NT2/D1 (cell line): Measurements from ENCODE around the gene EPHA2.

Experiments
- DNase-seq: peaks from one replicate; pipeline ENCODE4 v3.0.0-alpha.2; 2011; ENCODE audit warnings: low read depth, low spot score
- H3K27me3 ChIP-seq: 2 replicates; pipeline ENCODE4 v1.6.0; 2011; ENCODE audit warnings: mild to moderate bottlenecking; ENCODE audit not compliant: insufficient read length, insufficient read depth
- H3K36me3 ChIP-seq: 2 replicates; pipeline ENCODE4 v1.6.1; 2011; ENCODE audit warnings: mild to moderate bottlenecking, low read length, mixed read lengths; ENCODE audit not compliant: insufficient read depth, insufficient read length
- H3K4me1 ChIP-seq: 2 replicates; pipeline ENCODE4 v1.5.1; 2011; ENCODE audit not compliant: insufficient read depth, insufficient read length
- H3K4me3 ChIP-seq: 2 replicates; pipeline ENCODE4 v1.5.1; 2011; ENCODE audit warnings: low read depth; ENCODE audit not compliant: insufficient read length
- H3K9ac ChIP-seq: 2 replicates; pipeline ENCODE4 v1.6.0; 2011; ENCODE audit warnings: low read depth; ENCODE audit not compliant: insufficient read length
- H3K9me3 ChIP-seq: 2 replicates; pipeline ENCODE4 v1.5.1; 2011; ENCODE audit warnings: mild to moderate bottlenecking, low read length; ENCODE audit not compliant: insufficient read depth
- SUZ12 ChIP-seq: IDR thresholded peaks from 2 replicates; pipeline ENCODE4 v1.6.1; 2011; ENCODE audit not compliant: insufficient read length, insufficient read depth; ENCODE audit errors: extremely low read depth
- YY1 ChIP-seq: IDR thresholded peaks from 2 replicates; pipeline ENCODE4 v1.6.1; 2011; ENCODE audit not compliant: insufficient read length, insufficient read depth
- ZNF274 ChIP-seq: IDR thresholded peaks from 2 replicates; pipeline ENCODE4 v1.6.1; 2011; ENCODE audit warnings: mild to moderate bottlenecking, low read depth, low read length

The EPHA2 gene

GRCh38 chr1:16124377-16125087 is 31.3 kb downstream of the EPHA2 start:
- H3K36me3 ChIP-seq = peaks cover 69% of the 10 kb centered on the region
- DNase-seq = no peak
- TF ChIP-seq ZNF274 (no peak), YY1 (no peak), SUZ12 (no peak)

GRCh38 chr1:16122916-16123315 is 33.0 kb downstream of the EPHA2 start:
- DNase-seq = no peak
- no peak overlapping the region for H3K4me3 ChIP-seq
- TF ChIP-seq SUZ12 (no peak), ZNF274 (no peak), YY1 (no peak)
- H3K27me3 ChIP-seq = no peaks in the 10 kb centered on the region
- H3K36me3 ChIP-seq = peaks cover 53% of the 10 kb centered on the region
- H3K9me3 ChIP-seq = no peaks in the 10 kb centered on the region
- peaks cover 24% of the 10 kb centered on the region for H3K4me1 ChIP-seq
- H3K9ac ChIP-seq = no peak overlapping the region

More at GRCh38 chr1:16124377-16125087, 31.3 kb downstream of the EPHA2 start:
- no peak overlapping the region for H3K9ac ChIP-seq
- H3K9me3 ChIP-seq = no peaks in the 10 kb centered on the region
- no peak overlapping the region for H3K4me3 ChIP-seq
- H3K4me1 ChIP-seq = peaks cover 17% of the 10 kb centered on the region
- no peaks in the 10 kb centered on the region for H3K27me3 ChIP-seq

- no peak for DNase-seq
- peak overlapping the region; percentile 42 for H3K9ac ChIP-seq
- no peaks in the 10 kb centered on the region for H3K27me3 ChIP-seq
- TF ChIP-seq YY1 (no peak), SUZ12 (no peak), ZNF274 (no peak)
- peaks cover 48% of the 10 kb centered on the region for H3K36me3 ChIP-seq
- no peaks in the 10 kb centered on the region for H3K9me3 ChIP-seq
- no peak overlapping the region for H3K4me3 ChIP-seq
- H3K4me1 ChIP-seq = peaks cover 26% of the 10 kb centered on the region
Measured at GRCh38 chr1:16122350-16122881, 33.5 kb downstream of the EPHA2 start.

- no peak for DNase-seq
- no peak for TF ChIP-seq ZNF274
- TF ChIP-seq SUZ12 = no peak
- no peak for TF ChIP-seq YY1
- no peak overlapping the region for H3K9ac ChIP-seq
- H3K9me3 ChIP-seq = no peaks in the 10 kb centered on the region
- peaks cover 30% of the 10 kb centered on the region for H3K4me1 ChIP-seq
- H3K4me3 ChIP-seq = no peak overlapping the region
- H3K27me3 ChIP-seq = no peaks in the 10 kb centered on the region
- peaks cover 34% of the 10 kb centered on the region for H3K36me3 ChIP-seq
Measured at GRCh38 chr1:16120940-16121410, 34.9 kb downstream of the EPHA2 start.

- TF ChIP-seq YY1 = no peak
- TF ChIP-seq SUZ12 = no peak
- TF ChIP-seq ZNF274 = no peak
- no peak overlapping the region for H3K9ac ChIP-seq
- no peaks in the 10 kb centered on the region for H3K27me3 ChIP-seq
- H3K9me3 ChIP-seq = no peaks in the 10 kb centered on the region
- no peak for DNase-seq
- peaks cover 28% of the 10 kb centered on the region for H3K36me3 ChIP-seq
- H3K4me3 ChIP-seq = no peak overlapping the region
- peaks cover 31% of the 10 kb centered on the region for H3K4me1 ChIP-seq
Measured at GRCh38 chr1:16120407-16120806, 35.5 kb downstream of the EPHA2 start.

- H3K9me3 ChIP-seq = no peaks in the 10 kb centered on the region
- TF ChIP-seq YY1 = no peak
- no peak overlapping the region for H3K9ac ChIP-seq
- H3K36me3 ChIP-seq = peaks cover 24% of the 10 kb centered on the region
- H3K4me1 ChIP-seq = peaks cover 36% of the 10 kb centered on the region
- no peak overlapping the region for H3K4me3 ChIP-seq
- DNase-seq = no peak
- peaks cover 3% of the 10 kb centered on the region for H3K27me3 ChIP-seq
Measured at GRCh38 chr1:16119926-16120325, 35.9 kb downstream of the EPHA2 start.

GRCh38 chr1:16119504-16119903 is 36.4 kb downstream of the EPHA2 start:
- Histone ChIP-seq H3K9ac (no peak overlapping the region), H3K27me3 (peaks cover 6% of the 10 kb centered on the region), H3K36me3 (peaks cover 20% of the 10 kb centered on the region), H3K9me3 (no peaks in the 10 kb centered on the region), H3K4me1 (peaks cover 40% of the 10 kb centered on the region), H3K4me3 (no peak overlapping the region)
- DNase-seq = no peak
- TF ChIP-seq YY1 = no peak
- TF ChIP-seq SUZ12 = no peak
- TF ChIP-seq ZNF274 = no peak
